Measurements from ENCODE around the gene MBD6. TPM values are rescaled to one million over a fixed set of nuclear protein-coding genes. Genes with fewer than 3 reads are reported as not detected.

The MBD6 gene
- total RNA-seq, 1 donor from 2014 or later = 118 TPM

- no peak within 1 kb of the TSS for H3K27ac Mint-ChIP-seq
- no peak for DNase-seq (ENCODE audit: low spot score in 2 of 2, unreplicated experiment in 2 of 2)
- TF ChIP-seq, protein P1, sequence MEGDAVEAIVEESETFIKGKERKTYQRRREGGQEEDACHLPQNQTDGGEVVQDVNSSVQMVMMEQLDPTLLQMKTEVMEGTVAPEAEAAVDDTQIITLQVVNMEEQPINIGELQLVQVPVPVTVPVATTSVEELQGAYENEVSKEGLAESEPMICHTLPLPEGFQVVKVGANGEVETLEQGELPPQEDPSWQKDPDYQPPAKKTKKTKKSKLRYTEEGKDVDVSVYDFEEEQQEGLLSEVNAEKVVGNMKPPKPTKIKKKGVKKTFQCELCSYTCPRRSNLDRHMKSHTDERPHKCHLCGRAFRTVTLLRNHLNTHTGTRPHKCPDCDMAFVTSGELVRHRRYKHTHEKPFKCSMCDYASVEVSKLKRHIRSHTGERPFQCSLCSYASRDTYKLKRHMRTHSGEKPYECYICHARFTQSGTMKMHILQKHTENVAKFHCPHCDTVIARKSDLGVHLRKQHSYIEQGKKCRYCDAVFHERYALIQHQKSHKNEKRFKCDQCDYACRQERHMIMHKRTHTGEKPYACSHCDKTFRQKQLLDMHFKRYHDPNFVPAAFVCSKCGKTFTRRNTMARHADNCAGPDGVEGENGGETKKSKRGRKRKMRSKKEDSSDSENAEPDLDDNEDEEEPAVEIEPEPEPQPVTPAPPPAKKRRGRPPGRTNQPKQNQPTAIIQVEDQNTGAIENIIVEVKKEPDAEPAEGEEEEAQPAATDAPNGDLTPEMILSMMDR (IDR thresholded peaks at IDR 0.05; ENCODE audit: unreplicated experiment) = no peak
- H3K36me3 Mint-ChIP-seq = no peaks in the 10 kb centered on the region
- H3K9me3 Mint-ChIP-seq = no peaks in the 10 kb centered on the region
- peaks cover 68% of the 10 kb centered on the region for H3K27me3 Mint-ChIP-seq (ENCODE audit: low read depth)
- H3K4me1 Mint-ChIP-seq = peaks cover 28% of the 10 kb centered on the region
- H3K4me3 Mint-ChIP-seq = no peak within 1 kb of the TSS
Measured at GRCh38 chr12:57479376-57480115, 43.1 kb upstream of the MBD6 start, which contains the start of gene ARHGAP9. Gene ARHGAP9, minus strand, starts transcription at chr12:57479866. Its CDS starts 460 bp downstream, at chr12:57479406.

DNA sequence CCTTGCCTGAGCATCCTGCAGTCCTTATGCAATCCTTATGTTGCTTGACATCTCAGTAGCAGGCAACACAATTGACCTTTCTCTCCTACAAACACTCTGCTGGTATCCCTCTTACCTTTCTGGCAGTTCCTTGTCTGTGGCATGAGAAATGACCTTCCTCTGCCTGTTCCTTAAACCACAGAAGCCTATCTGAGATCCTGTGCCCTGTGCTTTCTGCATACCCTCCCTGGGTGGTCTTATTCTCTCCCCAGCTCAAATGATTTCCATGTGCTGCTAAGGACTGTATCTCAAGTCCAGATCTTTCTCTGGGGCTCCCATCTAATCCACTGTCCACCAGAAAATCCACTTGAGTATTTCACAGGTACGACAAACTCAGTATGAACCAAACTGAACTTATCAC is 41.0 kb upstream of the MBD6 start:
- TF ChIP-seq, protein P1 (IDR thresholded peaks at IDR 0.05; ENCODE audit: unreplicated experiment) = no peak
- Mint-ChIP-seq H3K9me3 (no peaks in the 10 kb centered on the region), H3K27ac (no peak overlapping the region), H3K36me3 (no peaks in the 10 kb centered on the region), H3K4me1 (peaks cover 15% of the 10 kb centered on the region), H3K27me3 (ENCODE audit: low read depth) (peaks cover 47% of the 10 kb centered on the region), H3K4me3 (no peak overlapping the region)
- DNase-seq (ENCODE audit: low spot score in 2 of 2, unreplicated experiment in 2 of 2) = no peak

DNA sequence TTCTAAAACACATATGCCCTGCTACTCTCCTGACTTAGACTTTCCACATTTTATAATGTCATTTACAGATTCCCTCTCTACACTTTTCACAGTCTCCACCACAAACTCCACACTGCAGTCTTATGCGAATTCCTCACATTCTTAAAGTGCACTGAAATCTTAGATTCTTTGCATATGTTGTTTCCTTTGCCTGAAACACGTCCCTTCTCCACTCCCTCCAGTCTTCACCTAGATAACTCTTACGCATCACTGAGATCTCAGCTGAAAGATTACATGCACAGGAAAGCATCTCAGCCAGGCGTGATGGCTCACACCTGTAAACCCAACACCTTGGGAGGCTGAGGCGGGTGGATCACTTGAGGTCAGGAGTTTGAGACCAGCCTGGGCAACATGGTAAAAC is 39.2 kb upstream of the MBD6 start:
- H3K9me3 Mint-ChIP-seq = no peaks in the 10 kb centered on the region
- TF ChIP-seq, protein P1 (IDR thresholded peaks at IDR 0.05; ENCODE audit: unreplicated experiment) = no peak
- DNase-seq (ENCODE audit: low spot score in 2 of 2, unreplicated experiment in 2 of 2) = no peak
- peaks cover 12% of the 10 kb centered on the region for H3K4me1 Mint-ChIP-seq
- H3K27me3 Mint-ChIP-seq (ENCODE audit: low read depth) = peaks cover 29% of the 10 kb centered on the region
- no peaks in the 10 kb centered on the region for H3K36me3 Mint-ChIP-seq
- peak overlapping the region; percentile 67 for H3K27ac Mint-ChIP-seq
- H3K4me3 Mint-ChIP-seq = no peak overlapping the region

- no peak for DNase-seq (ENCODE audit: low spot score in 2 of 2, unreplicated experiment in 2 of 2)
- Mint-ChIP-seq H3K27me3 (ENCODE audit: low read depth) (peaks cover 9% of the 10 kb centered on the region), H3K9me3 (no peaks in the 10 kb centered on the region), H3K36me3 (peaks cover 3% of the 10 kb centered on the region), H3K27ac (peak overlapping the region; percentile 62), H3K4me1 (peaks cover 21% of the 10 kb centered on the region), H3K4me3 (no peak overlapping the region)
- TF ChIP-seq, protein P1 (IDR thresholded peaks at IDR 0.05; ENCODE audit: unreplicated experiment) = no peak
Measured at GRCh38 chr12:57485695-57486094, 36.9 kb upstream of the MBD6 start.

GRCh38 chr12:57487055-57487596 is 35.5 kb upstream of the MBD6 start:
- H3K36me3 Mint-ChIP-seq = peaks cover 10% of the 10 kb centered on the region
- TF ChIP-seq, protein P1 (IDR thresholded peaks at IDR 0.05; ENCODE audit: unreplicated experiment) = no peak
- H3K27ac Mint-ChIP-seq = no peak overlapping the region
- no peak for DNase-seq (ENCODE audit: low spot score in 2 of 2, unreplicated experiment in 2 of 2)
- H3K27me3 Mint-ChIP-seq (ENCODE audit: low read depth) = no peaks in the 10 kb centered on the region
- peak overlapping the region; percentile 95 for H3K4me3 Mint-ChIP-seq
- H3K4me1 Mint-ChIP-seq = peaks cover 21% of the 10 kb centered on the region
- no peaks in the 10 kb centered on the region for H3K9me3 Mint-ChIP-seq

All from mesothelial cell of epicardium (in vitro differentiated cells).